Stimulated activated CD4-positive, alpha-beta T cell treated with anti-CD3 and anti-CD28 coated beads, TNF-alpha, amount 100 ng/mL, for 4 hours (primary cell): Measurements from ENCODE around the gene HOMEZ.
"Not testable (repeated sequence)": the region's sequence is repeated elsewhere in the genome, so short reads cannot be mapped to it uniquely, and the experiment has no call there.

Experiments used
- DNase-seq, 3 experiments: peaks; one replicate each; pipeline ENCODE4 v3.0.0-alpha.2; 2020; ENCODE audit warnings: low read depth in 3 of 3

The HOMEZ gene

GRCh38 chr14:23281247-23281646 is 4.7 kb downstream of the HOMEZ start:
- DNase-seq = no peak

DNA sequence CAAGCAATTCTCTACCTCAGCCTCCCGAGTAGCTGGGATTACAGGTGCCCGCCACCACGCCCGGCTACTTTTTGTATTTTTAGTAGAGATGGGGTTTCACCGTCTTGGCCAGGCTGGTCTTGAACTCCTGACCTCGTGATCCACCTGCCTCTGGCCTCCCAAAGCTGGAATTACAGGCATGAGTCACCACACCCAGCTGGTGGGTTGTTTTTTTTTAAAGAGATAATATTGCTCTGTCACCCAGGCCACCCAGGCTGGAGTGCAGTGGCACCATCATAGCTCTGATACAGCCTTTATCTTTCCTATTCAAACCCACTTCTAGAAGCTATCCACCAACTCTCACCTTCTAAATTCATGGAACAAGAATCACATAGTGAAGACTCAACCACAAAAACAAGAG is 8.0 kb downstream of the HOMEZ start:
- not testable (repeated sequence) for DNase-seq

- DNase-seq = no peak
Observed at GRCh38 chr14:23277189-23277588, 8.7 kb downstream of the HOMEZ start.

DNA sequence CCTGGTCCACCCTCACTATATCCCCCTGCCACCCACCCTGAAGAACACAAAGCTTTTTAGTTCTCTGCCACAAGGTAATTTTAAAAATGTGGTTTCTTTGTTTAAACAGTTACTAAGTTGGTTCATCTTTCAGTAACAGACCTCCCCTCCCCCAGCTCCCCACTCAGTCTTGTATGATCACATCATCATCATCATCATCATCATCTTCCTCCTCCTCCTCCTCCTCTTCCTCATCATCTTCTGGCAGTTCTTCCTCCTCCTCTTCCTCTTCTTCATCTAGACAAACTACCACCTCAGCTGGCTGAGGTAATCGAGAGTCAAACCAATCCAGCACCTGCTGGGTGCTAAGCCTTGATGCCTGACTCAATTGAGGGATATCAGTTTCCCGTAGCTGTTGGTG is 10.5 kb downstream of the HOMEZ start:
- no peak for DNase-seq

GRCh38 chr14:23269193-23269592 is 16.7 kb downstream of the HOMEZ start:
- no peak for DNase-seq

GRCh38 chr14:23260849-23261248 is 25.1 kb downstream of the HOMEZ start:
- not testable (repeated sequence) for DNase-seq

DNA sequence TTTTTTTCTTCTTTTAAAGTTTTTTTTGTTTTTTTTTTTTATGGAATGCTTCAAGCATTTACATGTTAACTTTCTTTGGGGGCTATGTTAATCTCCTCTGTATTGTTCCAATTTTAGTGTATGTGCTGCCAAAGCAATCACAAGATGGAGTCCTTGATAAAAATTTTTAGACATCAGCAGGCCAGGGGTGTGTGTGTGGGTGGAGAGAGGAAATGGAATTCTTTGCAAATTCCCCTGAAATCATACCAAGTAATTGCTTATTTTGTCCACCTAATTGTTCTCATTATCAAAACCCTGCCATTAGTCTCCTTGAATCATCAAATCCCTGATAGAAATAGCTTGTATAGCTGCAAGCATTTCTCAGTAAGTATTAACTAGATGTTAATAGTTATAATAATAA is 26.5 kb downstream of the HOMEZ start:
- no peak for DNase-seq

- no peak for DNase-seq
Observed at GRCh38 chr14:23258256-23258655, 27.7 kb downstream of the HOMEZ start.

- no peak for DNase-seq
Observed at GRCh38 chr14:23252420-23253333, 33.3 kb downstream of the HOMEZ start.

DNA sequence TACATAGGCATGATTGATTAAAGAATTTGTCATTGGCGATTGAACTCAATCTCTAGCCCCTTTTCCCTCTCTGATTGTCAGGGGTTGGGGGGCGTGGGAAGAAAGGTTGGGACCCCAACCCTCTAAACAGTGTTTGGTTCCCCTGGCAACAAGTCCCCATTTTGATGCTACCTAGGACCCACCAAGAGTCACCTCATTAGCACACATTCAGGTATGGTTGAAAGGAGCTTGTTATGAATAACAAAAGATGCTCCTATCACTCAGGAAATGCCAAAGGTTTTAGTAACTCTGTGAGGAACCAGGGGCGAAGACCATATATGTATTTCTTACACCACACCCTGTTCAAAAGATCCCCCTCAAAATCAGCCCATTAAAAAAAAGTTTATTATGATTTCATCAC is 33.9 kb downstream of the HOMEZ start:
- no peak for DNase-seq

DNA sequence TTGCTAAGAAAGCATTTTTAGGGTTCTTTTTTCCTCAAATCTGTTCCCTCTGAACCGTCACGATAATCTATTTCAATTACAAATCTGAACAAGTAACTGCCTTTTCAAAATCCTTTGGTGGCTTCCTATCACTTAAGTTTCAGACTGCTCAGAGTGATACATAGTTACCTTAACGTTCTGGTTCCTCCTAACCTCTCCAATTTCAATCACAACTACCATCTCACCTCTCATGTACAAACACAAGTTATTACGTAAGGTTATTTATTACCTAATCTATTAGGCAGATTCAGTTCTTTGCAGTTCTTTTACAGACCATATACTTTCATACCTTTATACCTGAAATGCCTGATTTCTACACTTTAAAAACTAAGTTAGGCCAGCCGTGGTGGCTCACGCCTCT is 36.1 kb downstream of the HOMEZ start:
- DNase-seq = no peak

- no peak for DNase-seq
Observed at GRCh38 chr14:23248601-23249000, 37.3 kb downstream of the HOMEZ start.

- DNase-seq = no peak
Observed at GRCh38 chr14:23245282-23245681, 40.6 kb downstream of the HOMEZ start.

DNA sequence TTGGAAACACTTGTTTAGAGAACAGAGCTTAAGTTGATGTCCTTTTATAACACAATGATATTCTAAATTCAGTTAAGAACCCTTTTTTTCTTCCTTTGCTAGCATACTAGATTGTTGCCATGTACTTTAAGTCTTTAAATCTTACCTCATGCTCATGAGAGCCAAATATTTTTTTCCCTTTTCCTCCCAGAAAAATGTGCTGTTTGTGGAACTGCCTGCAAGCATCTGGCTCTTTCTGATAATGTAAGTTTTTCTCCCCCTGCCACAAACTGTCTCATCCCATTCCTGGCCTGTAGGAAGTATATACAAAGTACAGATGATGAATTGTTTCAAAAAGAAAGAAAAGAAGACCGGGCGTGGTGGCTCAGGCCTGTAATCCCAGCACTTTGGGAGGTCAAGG is 42.9 kb downstream of the HOMEZ start:
- no peak for DNase-seq

DNA sequence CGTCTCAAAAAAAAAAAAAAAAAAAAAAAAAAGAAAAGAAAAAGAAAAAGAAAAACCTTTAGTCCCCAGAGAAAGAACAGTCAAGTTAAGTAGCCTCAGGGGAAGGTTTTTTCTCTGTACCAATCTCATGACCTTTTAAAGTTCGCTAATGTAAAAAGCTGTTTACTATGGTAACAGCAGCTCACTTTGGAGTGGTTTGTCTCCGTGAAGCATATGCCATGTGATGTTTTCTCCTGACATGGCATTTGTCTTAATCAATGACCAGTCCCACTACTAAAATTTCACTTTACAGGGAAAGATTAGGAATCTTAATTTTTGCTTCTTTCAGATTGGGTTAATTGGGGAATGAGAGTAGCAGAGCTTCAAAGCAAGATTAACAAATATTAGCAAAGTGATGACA is 43.9 kb downstream of the HOMEZ start:
- DNase-seq = no peak

DNA sequence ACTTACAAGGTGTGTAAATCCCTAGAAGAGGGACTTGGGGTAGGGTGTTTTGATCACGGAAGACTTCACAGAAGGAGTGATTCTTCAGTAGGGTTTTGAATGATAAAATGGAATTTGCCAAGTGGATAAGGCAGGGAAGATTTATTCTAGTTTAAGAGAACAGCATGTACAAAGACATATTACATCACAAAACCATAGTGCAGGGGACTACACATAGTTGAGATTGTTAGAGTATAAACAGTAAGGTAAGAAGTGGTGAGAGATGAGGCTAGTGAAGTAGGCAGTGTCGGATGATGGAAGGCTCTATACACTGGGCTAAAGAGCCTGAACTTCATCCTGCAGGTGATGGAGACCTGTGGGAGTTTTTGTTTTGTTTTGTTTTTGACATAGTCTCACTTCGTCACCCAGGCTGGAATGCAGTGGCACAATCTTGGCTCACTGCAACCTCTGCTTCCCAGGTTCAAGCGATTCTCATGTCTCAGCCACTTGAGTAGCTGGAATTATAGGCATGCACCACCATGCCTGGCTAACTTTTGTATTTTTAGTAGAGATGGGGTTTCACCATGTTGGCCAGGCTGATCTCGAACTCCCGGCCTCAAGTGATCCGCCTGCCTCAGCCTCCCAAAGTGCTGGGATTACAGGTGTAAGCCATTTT is 44.7 kb downstream of the HOMEZ start:
- not testable (repeated sequence) for DNase-seq

- no peak for DNase-seq
Observed at GRCh38 chr14:23240661-23241060, 45.3 kb downstream of the HOMEZ start.

DNA sequence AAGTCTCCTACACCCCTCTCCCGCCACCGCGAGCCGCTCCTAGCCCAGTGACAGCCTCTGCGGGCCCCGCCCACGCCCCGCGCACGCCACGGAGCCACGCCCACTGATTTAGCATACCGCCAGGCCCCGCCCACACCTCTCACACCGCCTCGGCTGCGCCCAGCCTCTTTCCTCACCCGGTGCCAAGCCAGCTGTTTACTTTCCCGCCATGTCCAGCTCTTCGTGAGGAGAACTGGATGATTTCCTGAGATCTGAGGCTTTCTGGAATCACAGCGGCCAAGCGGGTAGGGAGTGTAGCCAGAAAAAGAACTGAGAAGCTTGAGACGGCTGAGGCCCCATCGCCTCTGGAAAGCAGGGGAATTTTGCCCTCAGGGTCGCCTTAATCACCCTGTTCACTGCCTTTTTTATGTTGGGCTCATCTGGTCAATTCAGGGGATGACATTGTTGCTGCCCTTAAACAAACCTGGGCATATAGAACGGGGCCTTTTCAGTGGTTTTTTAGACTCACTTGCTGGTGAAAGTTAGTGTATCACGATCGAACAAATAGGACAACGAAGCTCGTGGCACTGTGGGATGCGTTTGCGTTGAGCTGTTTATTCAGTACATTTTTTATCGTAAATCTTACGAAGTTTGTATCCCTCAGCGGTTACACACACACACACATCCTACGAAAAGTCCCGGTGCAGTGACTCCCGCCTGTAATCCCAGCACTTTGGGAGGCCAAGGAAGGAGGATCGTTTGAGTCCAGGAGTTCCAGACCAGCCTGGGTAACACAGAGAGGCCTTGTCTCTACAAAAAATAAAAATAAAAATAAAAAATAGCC is 47.9 kb downstream of the HOMEZ start, which contains the start of gene RNF212B:
RNF212B (plus strand) TSS at position 165 of the 823 bp plus-strand sequence. CDS start 2,410 bp downstream, outside the sequence.
- peak; percentile 67 to 76 (median 67) for DNase-seq

- not testable (repeated sequence) for DNase-seq
Observed at GRCh38 chr14:23232241-23232808, 53.6 kb downstream of the HOMEZ start.

DNA sequence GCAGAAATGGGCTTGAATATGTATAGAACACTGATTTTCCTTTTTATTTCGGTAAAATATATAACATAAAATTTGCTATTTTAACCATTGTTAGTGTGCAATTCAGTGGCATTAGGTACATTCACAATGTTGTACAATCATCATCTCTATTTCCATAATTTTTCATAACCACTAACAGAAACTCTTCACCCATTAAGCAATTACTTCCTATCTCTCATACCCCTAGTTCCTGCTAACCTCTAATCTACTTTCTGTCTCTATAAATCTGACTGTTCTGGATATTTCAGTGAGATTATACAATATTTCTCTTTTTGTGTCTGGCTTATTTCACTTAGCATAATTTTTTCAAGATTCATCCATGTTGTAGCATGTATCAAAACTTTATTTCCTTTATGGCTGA is 57.1 kb downstream of the HOMEZ start:
- no peak for DNase-seq

DNA sequence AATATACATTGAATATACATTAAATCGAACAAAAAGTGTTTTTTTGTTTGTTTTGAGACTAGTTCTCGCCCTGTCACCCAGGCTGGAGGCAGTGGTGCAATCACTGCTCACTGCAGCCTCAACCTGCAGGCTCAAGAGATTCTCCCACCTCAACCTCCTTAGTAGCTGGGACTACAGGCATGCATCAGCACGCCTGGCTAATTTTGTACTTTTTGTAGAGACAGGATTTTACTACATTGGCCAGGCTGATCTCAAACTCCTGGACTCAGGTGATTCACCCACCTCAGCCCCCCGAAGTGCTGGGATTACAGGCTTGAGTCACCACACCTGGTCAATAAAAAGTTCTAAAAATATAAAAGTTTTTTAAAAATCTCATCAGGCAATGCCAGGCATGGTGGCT is 58.4 kb downstream of the HOMEZ start:
- no peak for DNase-seq

GRCh38 chr14:23224958-23225357 is 61.0 kb downstream of the HOMEZ start:
- DNase-seq = not testable (repeated sequence)
